ENCODE data around the gene TLR6. TPM values are rescaled to one million over a fixed set of nuclear protein-coding genes. Genes with fewer than 3 reads are reported as not detected.

Gene TLR6
- total and polyA plus RNA-seq, 8 donors, result 0.07 to 3.9 (median 0.45) TPM

DNA sequence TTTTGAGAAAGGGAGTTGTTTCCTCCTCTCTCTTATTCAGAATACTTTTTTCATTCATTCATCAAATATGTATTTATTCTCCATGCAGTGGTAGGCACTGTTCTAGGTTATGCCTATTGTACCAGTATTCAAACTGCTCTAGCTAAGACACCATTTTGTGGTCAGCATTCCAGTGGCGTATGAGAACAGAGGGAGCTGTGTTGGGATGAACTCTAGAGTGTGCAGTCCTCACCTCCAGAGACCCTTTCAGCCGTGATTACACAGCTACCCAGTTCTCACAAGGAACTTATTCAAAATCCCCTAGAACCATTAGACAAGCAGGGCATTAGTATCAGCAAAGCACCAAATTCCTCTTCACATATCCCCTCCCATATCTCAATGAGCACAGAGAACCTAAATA is 56.3 kb downstream of the TLR6 start:
- DNase-seq (no peak), ATAC-seq (no peak), FAIRE-seq (no peak)
- H3K4me1 ChIP-seq, result peaks cover 0 to 8% (median 0%) of the 10 kb centered on the region in 3 donors
- H3K4me3 ChIP-seq, result no peak overlapping the region
- intact Hi-C loops (cut with DNase I), result loop anchor here in 1 of 3 donors (10.0 kb wide), 1 partner anchor 46 kb away; no protein-coding TSS in a partner anchor
- no peak overlapping the region for H3K27ac ChIP-seq
- H3K36me3 ChIP-seq, result peaks cover 0 to 10% (median 0%) of the 10 kb centered on the region in 3 donors
- no peaks in the 10 kb centered on the region for H3K9me3 ChIP-seq
- TF ChIP-seq, protein P1, sequence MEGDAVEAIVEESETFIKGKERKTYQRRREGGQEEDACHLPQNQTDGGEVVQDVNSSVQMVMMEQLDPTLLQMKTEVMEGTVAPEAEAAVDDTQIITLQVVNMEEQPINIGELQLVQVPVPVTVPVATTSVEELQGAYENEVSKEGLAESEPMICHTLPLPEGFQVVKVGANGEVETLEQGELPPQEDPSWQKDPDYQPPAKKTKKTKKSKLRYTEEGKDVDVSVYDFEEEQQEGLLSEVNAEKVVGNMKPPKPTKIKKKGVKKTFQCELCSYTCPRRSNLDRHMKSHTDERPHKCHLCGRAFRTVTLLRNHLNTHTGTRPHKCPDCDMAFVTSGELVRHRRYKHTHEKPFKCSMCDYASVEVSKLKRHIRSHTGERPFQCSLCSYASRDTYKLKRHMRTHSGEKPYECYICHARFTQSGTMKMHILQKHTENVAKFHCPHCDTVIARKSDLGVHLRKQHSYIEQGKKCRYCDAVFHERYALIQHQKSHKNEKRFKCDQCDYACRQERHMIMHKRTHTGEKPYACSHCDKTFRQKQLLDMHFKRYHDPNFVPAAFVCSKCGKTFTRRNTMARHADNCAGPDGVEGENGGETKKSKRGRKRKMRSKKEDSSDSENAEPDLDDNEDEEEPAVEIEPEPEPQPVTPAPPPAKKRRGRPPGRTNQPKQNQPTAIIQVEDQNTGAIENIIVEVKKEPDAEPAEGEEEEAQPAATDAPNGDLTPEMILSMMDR (IDR thresholded peaks at IDR 0.05), result no peak
- WGBS, 2 donors, result 99 to 100% methylated on average over 2 of the region's 2 CpGs
- no peaks in the 10 kb centered on the region for H3K27me3 ChIP-seq

DNA sequence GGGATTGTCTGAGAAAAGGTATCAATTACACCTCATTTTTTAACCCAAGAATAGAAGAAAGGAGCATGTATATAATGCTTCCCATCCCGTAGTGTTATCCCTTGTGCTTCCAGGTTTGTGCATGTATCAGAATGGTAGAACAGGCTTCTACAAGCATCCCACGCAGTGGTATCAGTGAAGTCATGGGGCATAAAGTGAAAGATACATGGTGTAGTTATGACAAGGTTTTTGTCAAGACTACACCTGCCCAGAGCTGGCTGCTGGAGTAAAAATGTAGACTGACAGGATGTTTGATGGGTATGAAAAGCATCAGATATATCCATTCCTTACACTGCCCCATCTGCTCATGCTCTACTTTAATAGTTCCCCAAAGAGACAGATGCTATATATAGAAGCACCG is 61.5 kb downstream of the TLR6 start:
- Histone ChIP-seq H3K36me3 (peaks cover 0 to 10% (median 0%) of the 10 kb centered on the region in 3 donors), H3K4me1 (no peaks in the 10 kb centered on the region), H3K4me3 (no peak overlapping the region), H3K27ac (no peak overlapping the region), H3K27me3 (no peaks in the 10 kb centered on the region), H3K9me3 (no peaks in the 10 kb centered on the region)
- no peak for DNase-seq
- no peak for FAIRE-seq
- WGBS, 2 donors, result 94% methylated on average over 3 of the region's 3 CpGs
- TF ChIP-seq, protein P1 (IDR thresholded peaks at IDR 0.05), result no peak
- ATAC-seq, result no peak
- intact Hi-C loops (cut with DNase I), result no loop called here

DNA sequence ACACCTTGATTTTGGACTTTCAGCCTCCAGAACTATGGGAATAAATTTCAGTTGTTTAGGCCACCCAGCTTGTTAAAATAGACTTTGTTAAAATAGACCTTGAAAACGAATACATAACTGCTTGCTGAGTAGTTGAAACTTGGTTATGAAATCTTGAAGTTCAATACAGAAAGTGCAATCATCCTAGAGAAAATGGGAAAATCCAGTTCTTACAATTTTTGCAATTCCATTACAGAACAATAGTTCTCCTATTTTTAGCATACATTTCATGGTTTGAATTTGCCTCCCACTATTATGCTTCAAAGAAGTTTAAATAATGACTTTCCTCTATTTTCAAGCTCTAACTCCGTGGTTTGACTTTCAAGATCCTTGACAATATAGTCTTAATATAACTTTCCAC is 62.6 kb downstream of the TLR6 start:
- FAIRE-seq, result no peak

DNA sequence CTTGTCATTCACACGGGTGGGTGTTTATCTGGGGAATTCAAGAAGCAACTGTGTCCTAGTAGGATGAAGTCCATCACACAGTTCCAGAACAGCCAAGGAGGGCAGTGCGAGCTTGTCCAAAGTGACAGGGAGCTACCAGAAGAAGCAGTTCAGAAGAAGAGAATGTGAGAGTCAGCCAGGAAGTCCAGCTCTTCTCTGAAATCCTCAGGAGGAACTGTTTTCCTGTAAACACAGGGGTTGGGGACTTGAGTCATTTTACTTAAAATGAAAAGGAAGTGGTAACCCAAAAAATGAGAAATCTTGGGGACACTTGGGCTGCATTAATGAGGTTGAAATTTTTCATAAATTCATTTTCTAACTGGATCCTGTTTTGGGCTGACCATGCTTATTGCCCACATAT is 65.6 kb downstream of the TLR6 start:
- H3K27ac ChIP-seq, result no peak overlapping the region

More for the DNA sequence above, 62.6 kb downstream of the TLR6 start:
- peaks cover 0 to 10% (median 0%) of the 10 kb centered on the region in 3 donors for H3K36me3 ChIP-seq
- TF ChIP-seq, protein P1 (IDR thresholded peaks at IDR 0.05), result no peak
- DNase-seq (no peak), ATAC-seq (no peak)
- H3K4me3 ChIP-seq, result no peak overlapping the region
- H3K27ac ChIP-seq, result no peak overlapping the region
- H3K27me3 ChIP-seq, result no peaks in the 10 kb centered on the region
- 72 to 77% methylated on average over 2 of the region's 2 CpGs for WGBS, 2 donors
- H3K4me1 ChIP-seq, result peaks cover 0 to 2% (median 0%) of the 10 kb centered on the region in 3 donors
- intact Hi-C loops (cut with DNase I), result no loop called here
- H3K9me3 ChIP-seq, result no peaks in the 10 kb centered on the region

DNA sequence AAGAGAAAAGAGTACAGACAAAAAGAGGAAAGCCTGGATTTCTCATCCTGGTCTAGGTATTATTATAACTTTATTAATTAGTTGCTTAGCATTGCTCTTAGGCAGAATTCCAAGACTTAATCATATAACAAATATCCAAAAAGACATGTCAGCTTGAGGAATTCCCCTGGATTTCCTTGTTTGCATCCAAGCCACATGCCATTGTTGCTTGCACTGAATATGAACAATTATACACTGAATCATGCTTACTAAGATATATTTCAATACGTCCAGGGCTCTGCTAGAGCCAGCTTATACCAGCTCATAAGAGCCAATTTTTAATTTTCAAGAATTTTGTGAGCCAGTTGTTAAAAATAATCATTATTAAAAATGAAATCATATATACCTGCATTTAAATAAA is 68.3 kb downstream of the TLR6 start:
- TF ChIP-seq, protein P1 (IDR thresholded peaks at IDR 0.05), result no peak
- ATAC-seq (peak in 3 of 4 donors; percentile 46 to 75 (median 73)), FAIRE-seq (no peak), DNase-seq (no peak)
- no peak overlapping the region for H3K4me3 ChIP-seq
- H3K27ac ChIP-seq, result peak overlapping the region in 2 of 4 donors; percentile 29 to 44
- no peaks in the 10 kb centered on the region for H3K36me3 ChIP-seq
- peaks cover 0 to 20% (median 6%) of the 10 kb centered on the region in 3 donors for H3K4me1 ChIP-seq
- no peaks in the 10 kb centered on the region for H3K9me3 ChIP-seq
- intact Hi-C loops (cut with DNase I), result no loop called here
- H3K27me3 ChIP-seq, result no peaks in the 10 kb centered on the region
- 29 to 50% methylated on average over 1 of the region's 1 CpG for WGBS, 2 donors

More for the DNA sequence above, 65.6 kb downstream of the TLR6 start:
- FAIRE-seq (no peak), DNase-seq (no peak), ATAC-seq (peak in 2 of 4 donors; percentile 9 to 19)
- Histone ChIP-seq H3K36me3 (no peaks in the 10 kb centered on the region), H3K9me3 (no peaks in the 10 kb centered on the region), H3K4me3 (no peak overlapping the region), H3K4me1 (peaks cover 0 to 20% (median 6%) of the 10 kb centered on the region in 3 donors), H3K27me3 (no peaks in the 10 kb centered on the region)
- intact Hi-C loops (cut with DNase I), result no loop called here
- TF ChIP-seq, protein P1 (IDR thresholded peaks at IDR 0.05), result no peak
- WGBS, 2 donors, result 58 to 64% methylated on average over 2 of the region's 2 CpGs

Data from pancreas (tissue), 10 donors.